ENCODE measurements around the gene CEND1.

Gene CEND1

GRCh38 chr11:803467-803742 is 13.5 kb upstream of the CEND1 start:
- no peaks in the 10 kb centered on the region for H3K9me3 ChIP-seq (ENCODE audit: severe bottlenecking)
- H3K4me3 ChIP-seq (ENCODE audit: severe bottlenecking): no peak overlapping the region
- TF ChIP-seq CTCF (IDR thresholded peaks at IDR 0.05; ENCODE audit: poor library complexity, severe bottlenecking): no peak
- no peak for ATAC-seq (ENCODE audit: low read depth)
- peaks cover 3% of the 10 kb centered on the region for H3K4me1 ChIP-seq (ENCODE audit: insufficient read depth, poor library complexity, severe bottlenecking)
- no peak overlapping the region for H3K27ac ChIP-seq (ENCODE audit: poor library complexity, severe bottlenecking)
- peaks cover 20% of the 10 kb centered on the region for H3K36me3 ChIP-seq (ENCODE audit: low read depth)
- DNase-seq (ENCODE audit: low spot score): no peak
- H3K27me3 ChIP-seq (ENCODE audit: insufficient read depth, poor library complexity, severe bottlenecking): no peaks in the 10 kb centered on the region

DNA sequence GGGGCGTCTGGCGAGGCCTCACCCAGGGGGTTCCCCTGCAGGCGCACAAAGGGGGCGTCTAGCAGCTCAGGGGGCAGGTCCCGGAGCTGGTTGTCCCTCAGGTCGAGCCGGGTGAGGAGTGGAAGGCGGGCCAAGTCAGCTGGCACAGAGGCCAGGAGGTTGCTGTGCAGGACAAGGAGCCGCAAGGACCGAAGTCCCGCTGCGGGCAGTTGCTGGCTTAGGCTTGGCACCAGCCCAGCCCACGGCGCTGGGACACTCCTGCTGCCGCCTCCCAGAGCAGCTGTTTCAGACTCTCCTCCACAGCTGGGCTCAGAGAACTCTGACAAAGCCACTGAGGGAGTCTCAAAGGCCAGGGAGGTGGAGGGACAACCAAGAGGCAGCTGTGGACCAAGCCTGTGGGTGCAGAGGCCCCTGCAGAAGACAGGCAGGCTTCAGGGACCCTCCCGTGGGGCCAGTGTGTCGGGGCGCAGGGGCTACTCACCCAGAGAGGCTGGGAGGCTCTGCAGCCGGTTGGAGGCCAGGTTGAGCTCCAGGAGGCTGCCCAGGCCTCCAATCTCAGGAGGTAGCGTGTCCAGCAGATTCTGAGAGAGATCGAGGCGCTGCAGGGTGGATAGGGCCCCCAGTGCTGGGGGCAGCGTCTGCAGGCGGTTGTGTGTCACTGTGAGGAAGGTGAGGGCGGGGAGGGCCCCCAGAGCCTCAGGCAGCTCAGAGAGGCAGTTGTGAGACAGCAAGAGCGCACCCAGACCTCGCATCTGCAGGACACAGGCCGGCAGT is 13.0 kb upstream of the CEND1 start:
- Histone ChIP-seq H3K27ac (ENCODE audit: poor library complexity, severe bottlenecking) (no peak overlapping the region), H3K9me3 (ENCODE audit: severe bottlenecking) (no peaks in the 10 kb centered on the region), H3K4me3 (ENCODE audit: severe bottlenecking) (no peak overlapping the region), H3K4me1 (ENCODE audit: insufficient read depth, poor library complexity, severe bottlenecking) (peaks cover 3% of the 10 kb centered on the region), H3K27me3 (ENCODE audit: insufficient read depth, poor library complexity, severe bottlenecking) (no peaks in the 10 kb centered on the region), H3K36me3 (ENCODE audit: low read depth) (peaks cover 20% of the 10 kb centered on the region)
- DNase-seq (ENCODE audit: low spot score) (no peak), ATAC-seq (ENCODE audit: low read depth) (no peak)
- no peak for TF ChIP-seq CTCF (IDR thresholded peaks at IDR 0.05; ENCODE audit: poor library complexity, severe bottlenecking)

- Histone ChIP-seq H3K4me3 (ENCODE audit: severe bottlenecking) (no peak overlapping the region), H3K36me3 (ENCODE audit: low read depth) (peaks cover 20% of the 10 kb centered on the region), H3K4me1 (ENCODE audit: insufficient read depth, poor library complexity, severe bottlenecking) (peaks cover 3% of the 10 kb centered on the region), H3K27me3 (ENCODE audit: insufficient read depth, poor library complexity, severe bottlenecking) (no peaks in the 10 kb centered on the region), H3K27ac (ENCODE audit: poor library complexity, severe bottlenecking) (no peak overlapping the region), H3K9me3 (ENCODE audit: severe bottlenecking) (no peaks in the 10 kb centered on the region)
- ATAC-seq (ENCODE audit: low read depth) (no peak), DNase-seq (ENCODE audit: low spot score) (no peak)
- TF ChIP-seq CTCF (IDR thresholded peaks at IDR 0.05; ENCODE audit: poor library complexity, severe bottlenecking): no peak
Measured at GRCh38 chr11:802018-802617, 12.2 kb upstream of the CEND1 start.

DNA sequence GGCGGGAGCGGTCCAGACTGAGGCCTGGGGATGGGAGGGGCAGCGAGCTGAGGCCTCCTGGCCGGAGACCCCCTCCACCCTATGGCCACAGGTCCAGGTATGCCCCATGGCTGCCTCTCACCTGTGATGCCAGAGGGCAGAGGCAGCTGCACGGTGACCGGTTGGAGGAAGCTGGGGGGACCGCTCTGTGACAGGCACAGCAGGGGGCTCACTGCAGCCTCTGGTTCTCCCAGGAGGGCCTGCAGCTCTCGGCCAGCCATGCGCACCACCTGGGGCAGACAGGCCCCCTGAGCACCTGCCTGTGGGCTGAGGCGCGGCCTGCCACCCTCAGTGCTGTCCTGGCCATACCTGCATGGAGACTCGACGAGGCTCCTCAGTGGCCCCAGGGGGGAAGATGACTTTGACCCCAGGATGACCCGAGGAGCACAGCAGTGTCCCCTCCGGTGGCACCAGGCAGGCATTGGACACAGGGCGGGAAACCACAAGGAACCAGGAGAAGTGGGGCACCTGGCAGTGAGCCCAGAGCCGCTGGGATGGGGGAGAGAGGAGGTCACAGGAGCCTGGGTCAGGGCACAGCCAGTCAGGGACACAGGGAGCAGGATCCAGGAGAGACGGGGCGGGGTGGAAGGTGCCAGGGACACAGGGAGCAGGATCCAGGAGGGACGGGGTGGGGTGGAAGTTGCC is 11.3 kb upstream of the CEND1 start:
- Histone ChIP-seq H3K9me3 (ENCODE audit: severe bottlenecking) (no peaks in the 10 kb centered on the region), H3K4me3 (ENCODE audit: severe bottlenecking) (no peak overlapping the region), H3K36me3 (ENCODE audit: low read depth) (peaks cover 20% of the 10 kb centered on the region)

More for the DNA sequence above, 11.3 kb upstream of the CEND1 start:
- DNase-seq (ENCODE audit: low spot score) (no peak), ATAC-seq (ENCODE audit: low read depth) (no peak)
- no peak for TF ChIP-seq CTCF (IDR thresholded peaks at IDR 0.05; ENCODE audit: poor library complexity, severe bottlenecking)
- Histone ChIP-seq H3K27me3 (ENCODE audit: insufficient read depth, poor library complexity, severe bottlenecking) (no peaks in the 10 kb centered on the region), H3K27ac (ENCODE audit: poor library complexity, severe bottlenecking) (no peak overlapping the region), H3K4me1 (ENCODE audit: insufficient read depth, poor library complexity, severe bottlenecking) (peaks cover 6% of the 10 kb centered on the region)
